Activated T-cell treated with anti-CD3 and anti-CD28 coated beads for 1 hour (primary cell): ENCODE results near the gene RNASE4.
"Not testable (repeated sequence)": the region's sequence is repeated elsewhere in the genome, so short reads cannot be mapped to it uniquely, and the experiment has no call there.

Experiments
- DNase-seq: peaks from one replicate; pipeline ENCODE4 v3.0.0-alpha.2; 2020; ENCODE audit warnings: low read depth

Gene RNASE4

GRCh38 chr14:20683891-20684661 is at the start of gene RNASE4:
RNASE4 (plus strand) TSS chr14:20684560; CDS start chr14:20699372, 14,812 bp downstream.
- DNase-seq, result peak; percentile 76

DNA sequence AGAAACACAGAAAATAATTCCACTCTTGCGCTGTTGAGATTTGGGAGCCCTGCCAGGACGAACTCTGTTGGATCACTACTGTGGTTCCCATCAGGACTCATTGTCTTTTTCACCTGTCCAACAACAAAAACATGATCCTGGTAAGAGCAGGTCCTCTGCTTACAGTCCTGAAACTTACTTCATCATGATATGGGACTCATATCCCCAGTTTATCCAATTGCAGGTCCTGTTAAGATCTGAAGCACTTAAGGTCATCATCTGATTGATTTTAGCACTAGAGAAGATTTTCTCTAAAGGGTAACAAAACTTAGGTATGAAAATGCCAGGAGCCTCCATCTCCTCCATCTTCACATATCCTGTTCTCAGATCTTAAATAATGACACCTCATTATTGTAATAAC is 42.8 kb upstream of the RNASE4 start, which contains the start of gene OR6S1:
Gene OR6S1, minus strand, starts transcription at position 101 of the 400 bp plus-strand sequence. Its CDS starts 0 bp downstream, at position 101.
- no peak for DNase-seq

- DNase-seq, result no peak
These were observed 42.2 kb upstream of the RNASE4 start for GRCh38 chr14:20642182-20642581.

DNA sequence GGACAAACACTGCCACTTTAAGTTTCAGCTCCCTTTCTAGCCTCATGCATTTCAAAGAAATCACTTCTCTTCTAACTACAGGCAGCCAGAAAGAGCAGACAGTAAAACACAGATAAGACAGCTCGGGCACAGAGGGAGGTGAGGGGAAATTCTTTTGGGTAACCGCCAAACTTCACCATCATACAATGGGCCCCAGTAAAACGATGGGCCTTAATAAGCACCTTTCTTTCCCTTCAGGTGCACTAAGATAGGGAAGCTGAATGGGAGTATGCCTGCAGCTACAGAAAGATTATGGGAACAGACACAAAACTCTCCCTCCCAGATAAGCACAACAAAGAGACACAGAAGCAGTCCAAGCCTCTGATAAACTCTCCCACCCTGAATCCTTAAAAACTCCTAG is 41.6 kb upstream of the RNASE4 start:
- not testable (repeated sequence) for DNase-seq

DNA sequence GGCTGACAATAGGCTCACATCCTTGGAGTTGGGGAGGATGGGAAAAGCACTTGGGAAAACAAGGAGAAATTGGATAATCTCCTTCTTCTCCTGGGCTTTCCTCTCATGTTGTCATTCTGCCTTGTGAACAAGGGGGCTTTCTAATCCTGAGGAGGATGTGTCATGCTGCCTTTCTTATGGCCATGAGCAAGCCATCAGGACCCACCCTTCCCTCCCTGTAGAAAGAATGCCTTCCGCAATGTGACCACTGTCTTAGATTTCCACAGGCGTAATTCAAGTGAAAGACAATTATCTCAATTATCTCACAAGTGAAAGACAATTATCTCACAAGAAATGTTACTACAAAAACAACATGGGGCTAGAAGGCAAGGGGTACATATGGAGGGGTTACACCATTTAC is 39.8 kb upstream of the RNASE4 start:
- DNase-seq, result no peak

GRCh38 chr14:20645481-20645880 is 38.9 kb upstream of the RNASE4 start:
- DNase-seq, result no peak

- peak; percentile 5 for DNase-seq
These were observed 31.1 kb upstream of the RNASE4 start for GRCh38 chr14:20652996-20653975.

DNA sequence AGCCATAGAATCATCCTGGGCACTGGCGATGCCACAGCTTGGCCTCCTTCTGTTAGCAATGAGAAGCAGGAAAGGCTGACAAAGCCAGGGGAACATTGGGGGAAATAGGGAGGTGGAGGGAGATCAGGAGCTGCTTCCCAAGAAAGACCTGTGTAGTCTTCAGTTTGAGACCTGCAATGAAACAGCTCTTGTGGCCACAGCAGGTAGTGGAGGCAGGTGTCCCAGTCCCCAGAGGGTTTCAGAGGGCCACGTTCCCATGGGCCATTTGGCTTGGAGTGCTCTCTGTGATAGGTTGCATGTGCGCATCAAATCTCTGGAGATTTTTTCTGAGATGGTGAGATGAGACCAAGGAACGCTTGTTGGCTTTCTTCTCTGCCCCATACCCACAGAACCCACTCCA is 28.5 kb upstream of the RNASE4 start:
- no peak for DNase-seq

DNA sequence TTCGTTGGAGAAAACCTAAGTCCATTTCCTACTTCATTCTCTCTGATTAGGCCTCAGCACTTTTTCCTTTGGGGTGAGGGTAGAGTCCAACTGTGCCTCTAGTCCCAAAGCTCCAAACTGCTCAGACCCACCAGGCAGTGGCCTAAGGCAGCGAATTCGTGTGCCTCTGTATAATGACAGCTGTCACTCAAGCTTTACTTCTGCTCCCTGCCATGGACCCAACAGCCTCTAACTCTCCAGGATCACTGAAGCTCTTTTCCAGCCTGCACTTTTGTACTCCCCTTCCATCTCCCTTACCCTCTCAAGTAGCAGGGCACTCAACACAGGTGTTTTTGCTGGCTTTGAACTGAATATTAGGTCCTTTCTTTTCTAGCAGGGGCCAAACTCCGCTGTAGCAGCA is 28.1 kb upstream of the RNASE4 start:
- no peak for DNase-seq

DNA sequence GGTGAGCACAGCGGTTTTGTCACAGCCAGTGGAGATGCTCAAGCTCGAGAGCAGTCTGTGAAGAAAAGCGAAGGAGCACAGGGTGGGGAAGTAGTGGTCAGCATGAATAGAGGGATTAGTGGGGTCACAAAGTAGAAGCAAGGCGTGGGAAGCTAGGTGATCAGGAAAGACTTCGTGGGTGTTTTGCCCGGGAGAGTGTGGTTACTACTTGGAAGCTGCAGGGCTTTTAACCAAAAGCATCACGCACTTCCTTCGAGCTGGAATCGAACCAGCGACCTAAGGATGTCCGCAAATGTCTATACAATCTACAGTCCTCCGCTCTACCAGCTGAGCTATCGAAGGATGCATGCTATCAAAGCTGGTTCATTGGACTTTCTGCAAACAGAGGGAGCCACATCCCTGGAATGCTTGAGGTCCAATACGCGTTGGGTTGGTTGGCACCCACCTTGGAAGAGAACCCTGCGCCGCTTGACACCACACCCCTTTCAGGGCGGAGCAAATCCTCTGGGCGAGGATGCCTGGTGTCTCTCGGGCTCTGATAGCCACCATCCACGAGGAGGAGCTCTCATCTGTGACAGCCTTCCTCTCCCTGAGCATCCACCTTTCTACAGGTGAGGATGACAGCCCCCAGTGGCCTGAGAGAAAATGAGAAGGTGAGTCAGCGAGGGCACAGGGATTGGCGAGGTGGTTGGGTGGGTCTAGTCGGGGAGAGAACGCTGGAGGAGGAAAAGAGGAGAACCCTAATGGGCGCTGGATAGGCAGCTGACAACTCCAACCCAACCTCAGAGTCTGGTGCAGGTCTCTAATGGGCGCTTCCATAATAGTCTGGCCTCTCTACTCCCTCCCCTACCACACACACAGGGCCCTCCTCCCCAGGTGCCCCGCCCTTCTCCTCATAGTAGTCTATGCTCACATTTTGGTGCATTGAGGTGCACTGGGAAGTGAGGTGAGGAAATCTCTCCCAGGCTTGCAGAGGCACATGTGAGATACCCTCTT is 26.8 kb upstream of the RNASE4 start:
- peak; percentile 17 for DNase-seq

GRCh38 chr14:20658246-20658645 is 26.1 kb upstream of the RNASE4 start:
- DNase-seq, result no peak

DNA sequence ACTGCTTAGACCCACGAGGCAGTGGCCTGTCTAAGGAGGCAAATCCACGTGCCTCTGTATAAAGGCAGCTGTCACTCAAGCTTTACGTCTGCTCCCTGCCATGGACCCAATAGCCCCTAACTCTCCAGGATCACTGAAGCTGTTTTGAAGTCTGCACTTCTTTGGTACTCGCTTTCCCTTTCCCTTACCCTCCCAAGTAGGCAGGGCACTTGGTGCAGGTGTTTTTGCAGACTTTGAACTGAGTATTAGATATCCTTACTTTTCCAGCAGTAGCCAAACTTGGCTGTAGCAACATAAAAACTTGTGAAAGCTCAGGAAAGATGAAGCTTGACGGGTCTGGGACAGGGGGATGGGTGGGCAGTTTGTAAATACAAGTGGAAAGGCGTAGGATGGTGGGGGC is 25.0 kb upstream of the RNASE4 start:
- DNase-seq, result no peak

GRCh38 chr14:20659813-20660395 is 24.5 kb upstream of the RNASE4 start:
- DNase-seq, result no peak

- DNase-seq, result no peak
These were observed 23.2 kb upstream of the RNASE4 start for GRCh38 chr14:20661197-20661596.

GRCh38 chr14:20662968-20663732 is 21.2 kb upstream of the RNASE4 start:
- peak; percentile 56 for DNase-seq

- not testable (repeated sequence) for DNase-seq
These were observed 17.9 kb upstream of the RNASE4 start for GRCh38 chr14:20666400-20666961.

- no peak for DNase-seq
These were observed 16.4 kb upstream of the RNASE4 start for GRCh38 chr14:20667957-20668356.

- no peak for DNase-seq
These were observed 15.4 kb upstream of the RNASE4 start for GRCh38 chr14:20668969-20669368.

GRCh38 chr14:20671597-20672283 is 12.6 kb upstream of the RNASE4 start:
- no peak for DNase-seq
